AG09319 (cell line): Measurements from ENCODE around the gene PROP1.
"Not testable (repeated sequence)": the region's sequence is repeated elsewhere in the genome, so short reads cannot be mapped to it uniquely, and the experiment has no call there.

ENCODE experiments used
- DNase-seq: peaks from one replicate; pipeline ENCODE4 v3.0.0-alpha.2; 2010; ENCODE audit warnings: low read depth; ENCODE audit errors: extremely low read depth
- TF ChIP-seq, protein P1 (sequence below): IDR thresholded peaks from 2 replicates; pipeline ENCODE4 v1.5.1; 2011; ENCODE audit warnings: low read depth, mild to moderate bottlenecking, inconsistent platforms, low read length, moderate library complexity

Gene PROP1

DNA sequence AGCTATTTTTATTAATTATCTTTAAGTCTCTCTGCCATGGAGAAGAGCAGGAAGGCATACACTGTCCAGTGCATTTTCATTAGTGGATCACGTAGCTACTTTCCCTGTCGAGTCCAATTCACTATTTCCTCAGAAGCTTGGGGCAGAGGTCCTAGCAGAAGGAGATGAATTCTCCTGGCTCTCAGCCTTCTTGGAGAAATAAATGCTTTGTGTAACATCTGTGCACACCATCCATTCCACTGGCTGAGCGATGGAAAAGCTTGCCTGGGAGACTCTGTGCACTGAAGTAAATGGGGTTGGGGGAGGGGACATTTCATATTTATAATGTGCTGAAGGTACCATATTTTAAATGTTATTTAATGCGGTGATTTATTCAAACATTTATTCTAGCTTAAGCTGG is 23.4 kb downstream of the PROP1 start:
- TF ChIP-seq, protein P1, sequence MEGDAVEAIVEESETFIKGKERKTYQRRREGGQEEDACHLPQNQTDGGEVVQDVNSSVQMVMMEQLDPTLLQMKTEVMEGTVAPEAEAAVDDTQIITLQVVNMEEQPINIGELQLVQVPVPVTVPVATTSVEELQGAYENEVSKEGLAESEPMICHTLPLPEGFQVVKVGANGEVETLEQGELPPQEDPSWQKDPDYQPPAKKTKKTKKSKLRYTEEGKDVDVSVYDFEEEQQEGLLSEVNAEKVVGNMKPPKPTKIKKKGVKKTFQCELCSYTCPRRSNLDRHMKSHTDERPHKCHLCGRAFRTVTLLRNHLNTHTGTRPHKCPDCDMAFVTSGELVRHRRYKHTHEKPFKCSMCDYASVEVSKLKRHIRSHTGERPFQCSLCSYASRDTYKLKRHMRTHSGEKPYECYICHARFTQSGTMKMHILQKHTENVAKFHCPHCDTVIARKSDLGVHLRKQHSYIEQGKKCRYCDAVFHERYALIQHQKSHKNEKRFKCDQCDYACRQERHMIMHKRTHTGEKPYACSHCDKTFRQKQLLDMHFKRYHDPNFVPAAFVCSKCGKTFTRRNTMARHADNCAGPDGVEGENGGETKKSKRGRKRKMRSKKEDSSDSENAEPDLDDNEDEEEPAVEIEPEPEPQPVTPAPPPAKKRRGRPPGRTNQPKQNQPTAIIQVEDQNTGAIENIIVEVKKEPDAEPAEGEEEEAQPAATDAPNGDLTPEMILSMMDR = no peak
- no peak for DNase-seq

DNA sequence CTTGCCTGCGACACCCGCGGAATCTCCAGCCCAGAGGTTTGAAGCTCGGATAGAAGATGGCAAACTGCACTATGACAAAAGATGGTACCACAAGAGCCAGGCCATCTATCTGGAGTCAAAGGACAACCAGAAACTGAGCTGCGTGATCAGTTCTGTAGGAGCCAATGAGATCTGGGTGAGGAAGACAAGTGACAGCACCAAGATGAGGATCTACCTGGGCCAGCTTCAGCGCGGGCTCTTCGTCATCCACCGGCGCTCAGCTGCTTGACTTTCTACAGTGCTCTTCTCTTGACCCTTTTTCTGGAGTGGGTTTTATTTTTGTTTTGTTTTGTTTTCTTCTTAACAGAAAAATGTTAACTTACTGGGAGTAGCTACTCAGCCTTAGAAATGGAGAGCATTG is 24.0 kb downstream of the PROP1 start:
- DNase-seq = not testable (repeated sequence)

DNA sequence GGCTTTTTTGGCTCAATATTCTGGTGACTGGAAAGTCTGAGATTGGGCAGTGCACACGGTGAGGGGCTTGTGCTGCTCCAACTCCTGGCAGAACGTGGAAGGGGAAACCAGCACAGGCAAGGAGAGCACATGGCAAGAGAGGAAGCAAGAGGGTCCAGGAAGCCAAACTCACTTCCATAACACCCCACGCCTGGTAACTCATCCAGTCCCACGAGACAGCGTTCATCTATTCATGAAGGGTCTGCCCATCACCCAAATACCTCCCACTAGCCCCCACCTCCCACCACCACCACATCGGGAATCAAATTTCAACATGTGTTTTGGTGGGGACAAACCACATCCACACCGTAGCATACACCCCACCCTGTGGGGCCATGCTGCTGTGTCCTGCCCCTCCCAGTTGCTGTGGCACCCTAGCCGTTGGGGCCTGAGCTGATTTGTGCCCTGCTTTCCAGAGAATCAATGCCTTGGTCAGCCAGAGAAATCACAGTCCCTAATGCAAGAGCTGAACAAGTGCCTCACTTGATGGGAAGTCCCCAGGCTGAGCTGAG is 27.3 kb downstream of the PROP1 start:
- no peak for DNase-seq
- TF ChIP-seq, protein P1 = no peak

DNA sequence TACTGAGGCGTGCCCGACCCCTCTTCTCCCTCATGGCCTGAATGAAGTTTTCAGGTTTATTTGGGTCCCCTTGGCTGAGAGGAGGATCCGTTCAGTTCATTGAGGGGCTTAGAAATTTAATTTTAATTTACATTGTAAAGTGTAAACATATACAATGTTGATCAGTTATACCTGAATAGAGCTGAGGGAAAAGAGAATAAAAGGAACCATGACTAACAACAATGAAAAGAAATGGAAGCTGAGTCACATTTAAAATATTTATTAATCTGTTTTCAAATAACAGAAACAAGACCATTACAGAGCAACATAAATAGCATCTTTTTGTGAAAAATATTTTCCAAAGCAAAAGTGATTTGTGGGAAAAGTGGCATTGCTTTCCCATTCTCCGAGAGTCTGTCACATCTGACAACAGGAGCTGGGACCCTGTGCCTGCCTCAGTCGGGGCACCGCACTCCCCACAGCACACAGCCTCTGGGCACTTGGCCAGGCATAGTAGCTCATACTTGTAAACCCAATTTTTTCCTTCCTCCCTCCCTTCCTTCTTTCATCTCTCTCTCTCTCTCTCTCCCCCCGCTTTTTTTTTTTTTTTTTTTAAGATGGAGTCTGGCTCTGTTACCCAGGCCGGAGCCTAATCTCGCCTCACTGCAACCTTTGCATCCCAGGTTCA is 28.7 kb downstream of the PROP1 start:
- TF ChIP-seq, protein P1 = no peak
- DNase-seq = no peak

DNA sequence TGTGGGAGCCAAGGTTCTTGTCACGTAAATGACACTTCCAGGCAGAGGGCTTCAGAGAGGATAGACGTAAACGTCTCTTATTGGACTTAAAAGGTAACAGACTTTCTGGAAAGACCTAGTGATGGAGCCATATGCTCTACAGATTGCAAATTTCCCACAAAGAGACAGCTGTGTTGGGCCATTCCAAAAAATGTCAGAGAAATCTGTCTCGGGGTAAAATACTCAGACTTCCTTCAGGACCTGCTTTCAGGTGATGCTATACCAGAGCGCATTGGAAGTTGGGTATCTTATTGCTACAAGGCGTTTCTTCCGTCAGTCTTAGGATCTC is 29.2 kb downstream of the PROP1 start:
- TF ChIP-seq, protein P1 = no peak
- no peak for DNase-seq

DNA sequence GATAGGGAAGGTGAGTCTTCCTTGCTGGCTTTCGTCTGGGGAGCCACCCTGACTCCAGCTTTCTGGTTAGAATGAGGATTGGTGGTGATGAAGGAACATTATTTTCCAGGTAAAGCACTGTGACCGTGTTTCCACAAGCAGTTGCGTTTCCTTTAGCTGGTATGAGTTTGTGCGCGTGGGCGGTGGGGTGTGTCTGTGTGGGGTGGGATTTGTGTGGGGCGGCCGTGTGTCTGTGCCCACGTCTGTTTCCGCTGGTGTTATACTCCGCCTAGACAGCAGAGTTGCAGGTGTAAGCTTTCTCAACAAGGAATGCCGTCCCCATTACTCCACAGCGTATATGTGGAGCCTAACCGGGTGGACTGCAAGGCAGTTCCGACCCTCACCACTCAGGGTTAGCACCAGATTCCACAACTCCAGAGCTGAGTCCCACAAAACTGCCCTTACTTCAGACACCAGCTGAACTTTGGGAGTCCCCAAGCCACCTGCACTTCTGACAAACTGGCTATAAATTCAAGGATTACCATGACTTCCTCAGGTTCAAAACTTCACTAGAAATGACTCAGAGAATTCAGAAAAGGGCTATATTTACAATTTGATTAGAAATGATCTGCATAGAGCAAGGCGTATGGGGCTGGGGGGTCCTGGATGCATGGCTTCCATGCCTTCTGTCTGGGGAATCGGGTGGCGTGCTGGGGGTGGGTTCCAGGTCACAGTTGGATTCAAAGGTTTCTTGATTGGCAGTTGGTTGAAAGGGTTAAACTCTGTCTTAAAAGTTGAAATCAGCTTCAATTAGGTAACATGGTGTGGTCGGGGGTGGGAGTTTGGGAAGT is 29.8 kb downstream of the PROP1 start:
- no peak for DNase-seq

DNA sequence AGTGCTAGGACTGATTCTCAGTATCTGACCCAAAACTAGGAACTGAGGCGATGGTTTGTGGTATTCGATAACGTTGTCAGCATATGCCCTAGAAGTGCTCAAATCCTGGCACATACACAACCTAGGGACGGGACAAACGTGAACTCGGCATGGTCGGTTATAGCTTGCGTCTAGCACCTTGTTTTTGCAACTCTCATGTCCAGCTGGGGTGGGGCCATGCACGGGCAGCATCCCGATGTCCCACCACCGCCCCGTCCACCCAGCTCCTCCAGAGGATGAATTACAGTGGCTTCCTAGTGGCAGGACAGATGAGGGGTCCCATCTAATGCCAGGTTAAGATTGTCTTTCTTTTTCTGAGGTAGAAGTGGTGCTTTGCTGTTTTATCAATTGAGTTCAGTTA is 31.6 kb downstream of the PROP1 start:
- no peak for DNase-seq
- TF ChIP-seq, protein P1 = no peak

More for the DNA sequence above, 29.8 kb downstream of the PROP1 start:
- TF ChIP-seq, protein P1 = no peak
